Stimulated activated naive CD8-positive, alpha-beta T cell treated with anti-CD3 and anti-CD28 coated beads, Interleukin-15, Interleukin-2, amounts not matched to agents 100 ng/mL and 50 ng/mL, for 24 hours (primary cell): Measurements from ENCODE around the gene FAM20B.
A peak's percentile ranks its signal among the peaks of the same experiment; 100 is the strongest.

Experiments used
- H3K27ac Mint-ChIP-seq: one replicate; pipeline ENCODE4 v1.8.0; 2021; ENCODE audit warnings: mild to moderate bottlenecking, mixed read lengths
- H3K27me3 Mint-ChIP-seq: one replicate; pipeline ENCODE4 v1.8.0; 2021; ENCODE audit warnings: mixed read lengths
- H3K36me3 Mint-ChIP-seq: one replicate; pipeline ENCODE4 v1.8.0; 2021; ENCODE audit warnings: low read depth, mixed read lengths
- H3K4me1 Mint-ChIP-seq: one replicate; pipeline ENCODE4 v1.8.0; 2021; ENCODE audit warnings: low read depth, mixed read lengths
- H3K4me3 Mint-ChIP-seq: one replicate; pipeline ENCODE4 v1.8.0; 2021; ENCODE audit warnings: mild to moderate bottlenecking, mixed read lengths
- H3K9me3 Mint-ChIP-seq: one replicate; pipeline ENCODE4 v1.8.0; 2021; ENCODE audit warnings: mixed read lengths

FAM20B gene

GRCh38 chr1:179089827-179090482 lies 64.3 kb downstream of the FAM20B start:
- no peak overlapping the region for H3K27ac Mint-ChIP-seq
- no peaks in the 10 kb centered on the region for H3K9me3 Mint-ChIP-seq
- H3K4me1 Mint-ChIP-seq: peaks cover 6% of the 10 kb centered on the region
- peaks cover 28% of the 10 kb centered on the region for H3K36me3 Mint-ChIP-seq
- no peak overlapping the region for H3K4me3 Mint-ChIP-seq
- H3K27me3 Mint-ChIP-seq: no peaks in the 10 kb centered on the region

- Mint-ChIP-seq H3K27ac (no peak overlapping the region), H3K36me3 (peaks cover 28% of the 10 kb centered on the region), H3K4me1 (peaks cover 6% of the 10 kb centered on the region), H3K9me3 (no peaks in the 10 kb centered on the region), H3K4me3 (no peak overlapping the region), H3K27me3 (no peaks in the 10 kb centered on the region)
Measured at GRCh38 chr1:179090522-179090921, 64.8 kb downstream of the FAM20B start.

GRCh38 chr1:179090923-179091322 lies 65.2 kb downstream of the FAM20B start:
- H3K9me3 Mint-ChIP-seq: no peaks in the 10 kb centered on the region
- peaks cover 6% of the 10 kb centered on the region for H3K4me1 Mint-ChIP-seq
- peaks cover 30% of the 10 kb centered on the region for H3K36me3 Mint-ChIP-seq
- no peak overlapping the region for H3K4me3 Mint-ChIP-seq
- no peaks in the 10 kb centered on the region for H3K27me3 Mint-ChIP-seq
- peak overlapping the region; percentile 14 for H3K27ac Mint-ChIP-seq

- Mint-ChIP-seq H3K27ac (no peak overlapping the region), H3K4me3 (no peak overlapping the region), H3K27me3 (no peaks in the 10 kb centered on the region), H3K36me3 (peaks cover 31% of the 10 kb centered on the region), H3K4me1 (peaks cover 6% of the 10 kb centered on the region), H3K9me3 (no peaks in the 10 kb centered on the region)
Measured at GRCh38 chr1:179091691-179092165, 66.0 kb downstream of the FAM20B start.

GRCh38 chr1:179092896-179093461 lies 67.3 kb downstream of the FAM20B start:
- Mint-ChIP-seq H3K27ac (no peak overlapping the region), H3K36me3 (peaks cover 35% of the 10 kb centered on the region)

DNA sequence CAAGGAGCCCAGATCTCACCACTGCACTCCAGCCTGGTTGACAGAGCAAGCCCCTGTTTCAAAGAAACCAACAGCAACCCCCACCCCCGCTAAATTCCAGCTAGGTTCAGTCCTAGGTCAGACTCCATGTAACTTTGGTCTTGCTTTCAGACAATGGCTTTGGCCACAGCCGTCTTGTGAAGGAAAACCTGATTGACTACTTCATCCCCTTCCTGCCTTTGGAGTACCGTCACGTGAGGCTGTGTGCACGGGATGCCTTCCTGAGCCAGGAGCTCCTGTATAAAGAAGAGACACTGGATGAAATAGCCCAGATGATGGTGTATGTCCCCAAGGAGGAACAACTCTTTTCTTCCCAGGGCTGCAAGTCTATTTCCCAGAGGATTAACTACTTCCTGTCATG lies 69.1 kb downstream of the FAM20B start:
- Mint-ChIP-seq H3K27me3 (no peaks in the 10 kb centered on the region), H3K9me3 (no peaks in the 10 kb centered on the region), H3K36me3 (peaks cover 34% of the 10 kb centered on the region), H3K4me1 (no peaks in the 10 kb centered on the region), H3K4me3 (no peak overlapping the region), H3K27ac (no peak overlapping the region)

More at GRCh38 chr1:179092896-179093461, 67.3 kb downstream of the FAM20B start:
- H3K4me1 Mint-ChIP-seq: peaks cover 6% of the 10 kb centered on the region
- no peaks in the 10 kb centered on the region for H3K27me3 Mint-ChIP-seq
- H3K4me3 Mint-ChIP-seq: no peak overlapping the region
- H3K9me3 Mint-ChIP-seq: no peaks in the 10 kb centered on the region

DNA sequence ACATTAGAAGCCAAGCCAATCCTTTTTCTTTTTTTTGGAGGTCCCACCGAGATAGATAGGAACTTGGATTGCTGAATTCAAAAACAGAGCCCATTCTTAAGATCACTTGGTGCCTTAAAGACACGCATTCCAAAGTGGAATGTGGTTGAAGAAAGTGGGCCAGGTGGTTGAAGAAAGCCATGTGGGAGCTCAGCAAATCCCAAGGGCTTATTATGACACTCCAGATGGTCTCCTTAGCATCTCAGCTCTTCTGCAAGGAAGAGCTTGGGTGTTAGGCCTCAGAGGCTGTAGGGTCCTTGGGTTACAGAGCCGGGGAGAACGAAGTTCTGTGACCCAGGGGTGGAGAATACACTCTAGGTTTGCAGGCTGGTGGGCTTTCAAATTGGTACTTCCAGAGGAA lies 69.7 kb downstream of the FAM20B start:
- H3K4me3 Mint-ChIP-seq: no peak overlapping the region
- H3K27ac Mint-ChIP-seq: no peak overlapping the region
- no peaks in the 10 kb centered on the region for H3K9me3 Mint-ChIP-seq
- H3K36me3 Mint-ChIP-seq: peaks cover 34% of the 10 kb centered on the region
- H3K4me1 Mint-ChIP-seq: no peaks in the 10 kb centered on the region
- H3K27me3 Mint-ChIP-seq: no peaks in the 10 kb centered on the region

DNA sequence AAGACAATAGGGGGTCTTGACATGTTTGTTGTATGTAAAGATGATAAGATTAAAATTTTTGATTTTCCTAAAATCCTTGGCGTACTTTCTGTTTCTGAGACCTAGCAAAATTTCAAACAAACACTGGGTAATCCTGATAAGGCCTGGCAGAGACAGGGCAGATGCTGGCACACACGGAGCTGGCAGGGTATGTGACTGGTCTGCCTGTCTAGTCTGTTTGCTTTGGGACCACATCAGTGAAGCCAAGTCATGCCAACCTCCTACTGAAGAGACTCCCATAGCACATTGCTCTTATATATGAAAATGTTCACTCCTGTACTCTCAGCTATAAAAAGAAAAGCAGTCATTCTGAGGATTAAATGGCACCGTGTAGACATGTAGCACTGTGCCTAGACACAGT lies 70.2 kb downstream of the FAM20B start:
- H3K4me3 Mint-ChIP-seq: no peak overlapping the region
- peaks cover 33% of the 10 kb centered on the region for H3K36me3 Mint-ChIP-seq
- no peaks in the 10 kb centered on the region for H3K27me3 Mint-ChIP-seq
- H3K27ac Mint-ChIP-seq: no peak overlapping the region
- no peaks in the 10 kb centered on the region for H3K9me3 Mint-ChIP-seq
- H3K4me1 Mint-ChIP-seq: no peaks in the 10 kb centered on the region

- peaks cover 14% of the 10 kb centered on the region for H3K36me3 Mint-ChIP-seq
- no peaks in the 10 kb centered on the region for H3K27me3 Mint-ChIP-seq
- no peak overlapping the region for H3K27ac Mint-ChIP-seq
- H3K4me1 Mint-ChIP-seq: no peaks in the 10 kb centered on the region
- H3K4me3 Mint-ChIP-seq: no peak overlapping the region
- H3K9me3 Mint-ChIP-seq: no peaks in the 10 kb centered on the region
Measured at GRCh38 chr1:179099891-179100290, 74.2 kb downstream of the FAM20B start.

- Mint-ChIP-seq H3K36me3 (peaks cover 9% of the 10 kb centered on the region), H3K27ac (no peak overlapping the region), H3K4me1 (no peaks in the 10 kb centered on the region), H3K4me3 (no peak overlapping the region), H3K27me3 (no peaks in the 10 kb centered on the region), H3K9me3 (no peaks in the 10 kb centered on the region)
Measured at GRCh38 chr1:179101566-179101965, 75.9 kb downstream of the FAM20B start.

- Mint-ChIP-seq H3K36me3 (peaks cover 17% of the 10 kb centered on the region), H3K9me3 (no peaks in the 10 kb centered on the region), H3K27me3 (no peaks in the 10 kb centered on the region), H3K27ac (no peak overlapping the region), H3K4me3 (no peak overlapping the region), H3K4me1 (no peaks in the 10 kb centered on the region)
Measured at GRCh38 chr1:179103999-179104398, 78.3 kb downstream of the FAM20B start.

- H3K9me3 Mint-ChIP-seq: no peaks in the 10 kb centered on the region
- peaks cover 21% of the 10 kb centered on the region for H3K36me3 Mint-ChIP-seq
- no peaks in the 10 kb centered on the region for H3K27me3 Mint-ChIP-seq
- no peak overlapping the region for H3K27ac Mint-ChIP-seq
- H3K4me3 Mint-ChIP-seq: no peak overlapping the region
- no peaks in the 10 kb centered on the region for H3K4me1 Mint-ChIP-seq
Measured at GRCh38 chr1:179104611-179105250, 79.0 kb downstream of the FAM20B start.

GRCh38 chr1:179105393-179105792 lies 79.7 kb downstream of the FAM20B start:
- no peak overlapping the region for H3K27ac Mint-ChIP-seq
- no peak overlapping the region for H3K4me3 Mint-ChIP-seq
- H3K9me3 Mint-ChIP-seq: no peaks in the 10 kb centered on the region
- no peaks in the 10 kb centered on the region for H3K4me1 Mint-ChIP-seq
- H3K36me3 Mint-ChIP-seq: peaks cover 27% of the 10 kb centered on the region
- no peaks in the 10 kb centered on the region for H3K27me3 Mint-ChIP-seq

GRCh38 chr1:179107706-179108629 lies 82.3 kb downstream of the FAM20B start:
- Mint-ChIP-seq H3K27me3 (no peaks in the 10 kb centered on the region), H3K4me1 (no peaks in the 10 kb centered on the region), H3K27ac (no peak overlapping the region), H3K9me3 (no peaks in the 10 kb centered on the region), H3K36me3 (peaks cover 35% of the 10 kb centered on the region), H3K4me3 (no peak overlapping the region)

- peaks cover 35% of the 10 kb centered on the region for H3K36me3 Mint-ChIP-seq
- H3K27ac Mint-ChIP-seq: no peak overlapping the region
- no peaks in the 10 kb centered on the region for H3K27me3 Mint-ChIP-seq
- H3K9me3 Mint-ChIP-seq: no peaks in the 10 kb centered on the region
- H3K4me1 Mint-ChIP-seq: no peaks in the 10 kb centered on the region
- H3K4me3 Mint-ChIP-seq: no peak overlapping the region
Measured at GRCh38 chr1:179108644-179109043, 83.0 kb downstream of the FAM20B start.
